ENCODE results near the gene ATG16L2. TPM values are rescaled to one million over a fixed set of nuclear protein-coding genes. Genes with fewer than 3 reads are reported as not detected.
"Not testable (repeated sequence)": the region's sequence is repeated elsewhere in the genome, so short reads cannot be mapped to it uniquely, and the experiment has no call there.

Gene ATG16L2
- total RNA-seq, 1 experiment from 2014 or later: 16.2 TPM

GRCh38 chr11:72807021-72807693, 7.1 kb upstream of the ATG16L2 start:
- no peaks in the 10 kb centered on the region for H3K9me2 ChIP-seq (replicated peaks; ENCODE audit: low read length)
- H3K79me2 ChIP-seq (ENCODE audit: low read length): peaks cover 14% of the 10 kb centered on the region
- H3K4me1 ChIP-seq (ENCODE audit: insufficient read depth, low read length): peaks cover 7% of the 10 kb centered on the region
- CTCF ChIA-PET: no interaction called here
- 0 out of 2 replicates have a peak, but pooled peaks cover 3% of the 10 kb centered on the region for H4K20me1 ChIP-seq (ENCODE audit: low read length)
- intact Hi-C loops (cut with micrococcal nuclease): no loop called here
- TF ChIP-seq EZH2phosphoT487 (IDR thresholded peaks at IDR 0.05; ENCODE audit: borderline replicate concordance, low read length) (no peak), EZH2 (IDR thresholded peaks at IDR 0.05; ENCODE audit: low read length, unreplicated experiment) (no peak), CTCF (conservative IDR thresholded peaks at IDR 0.05; ENCODE audit: low read depth, low read length) (no peak)
- H3K27ac ChIP-seq (ENCODE audit: low read length): peak overlapping the region; percentile 16; the same call in 1 of the 2 replicates
- no peaks in the 10 kb centered on the region for H3K9me3 ChIP-seq (ENCODE audit: low read length)
- H3K36me3 ChIP-seq (ENCODE audit: low read depth, low read length): peaks cover 7% of the 10 kb centered on the region; the same call in 1 of the 2 replicates
- DNase-seq: peak; percentile 28
- H3K4me3 ChIP-seq (ENCODE audit: low read length): no peak overlapping the region
- no peak overlapping the region for H3K9ac ChIP-seq (ENCODE audit: low read length)
- POLR2A ChIA-PET (ENCODE audit: unreplicated experiment): no interaction called here
- H3K27me3 ChIP-seq (ENCODE audit: low read length): no peaks in the 10 kb centered on the region
- BruUV-seq (replicated peaks): no TSS peak
- no peak overlapping the region for H2AFZ ChIP-seq (ENCODE audit: low read length)
- no peak; the same call in 1 of the 2 replicates for ATAC-seq
- H3F3A ChIP-seq (ENCODE audit: low read length, unreplicated experiment): no peaks in the 10 kb centered on the region
- H3K4me2 ChIP-seq (ENCODE audit: low read length): no peak overlapping the region

- H3K9me2 ChIP-seq (replicated peaks; ENCODE audit: low read length): no peaks in the 10 kb centered on the region
- peaks cover 7% of the 10 kb centered on the region; the same call in 1 of the 2 replicates for H3K36me3 ChIP-seq (ENCODE audit: low read depth, low read length)
- H3K27ac ChIP-seq (ENCODE audit: low read length): no peak overlapping the region
- no peak for ATAC-seq
- TF ChIP-seq EZH2 (IDR thresholded peaks at IDR 0.05; ENCODE audit: low read length, unreplicated experiment) (no peak), CTCF (conservative IDR thresholded peaks at IDR 0.05; ENCODE audit: low read depth, low read length) (no peak), EZH2phosphoT487 (IDR thresholded peaks at IDR 0.05; ENCODE audit: borderline replicate concordance, low read length) (no peak)
- H4K20me1 ChIP-seq (ENCODE audit: low read length): 0 out of 2 replicates have a peak, but pooled peaks cover 7% of the 10 kb centered on the region
- H3K79me2 ChIP-seq (ENCODE audit: low read length): peaks cover 20% of the 10 kb centered on the region
- peaks cover 12% of the 10 kb centered on the region for H3K4me1 ChIP-seq (ENCODE audit: insufficient read depth, low read length)
- no peak for DNase-seq
- H3K27me3 ChIP-seq (ENCODE audit: low read length): no peaks in the 10 kb centered on the region
- no peaks in the 10 kb centered on the region for H3K9me3 ChIP-seq (ENCODE audit: low read length)
- H3K4me2 ChIP-seq (ENCODE audit: low read length): no peak overlapping the region
- no peaks in the 10 kb centered on the region for H3F3A ChIP-seq (ENCODE audit: low read length, unreplicated experiment)
- H2AFZ ChIP-seq (ENCODE audit: low read length): no peak overlapping the region
- ChIA-PET CTCF (no interaction called here), POLR2A (ENCODE audit: unreplicated experiment) (no interaction called here)
- no TSS peak for BruUV-seq (replicated peaks)
- no peak overlapping the region for H3K9ac ChIP-seq (ENCODE audit: low read length)
- H3K4me3 ChIP-seq (ENCODE audit: low read length): no peak overlapping the region
- intact Hi-C loops (cut with micrococcal nuclease): no loop called here
These were observed 6.4 kb upstream of the ATG16L2 start for GRCh38 chr11:72807792-72808191.

GRCh38 chr11:72808331-72808798, 5.8 kb upstream of the ATG16L2 start:
- ChIA-PET POLR2A (ENCODE audit: unreplicated experiment) (no interaction called here), CTCF (no interaction called here)
- H3F3A ChIP-seq (ENCODE audit: low read length, unreplicated experiment): no peaks in the 10 kb centered on the region
- peaks cover 26% of the 10 kb centered on the region for H3K79me2 ChIP-seq (ENCODE audit: low read length)
- intact Hi-C loops (cut with micrococcal nuclease): no loop called here
- H3K9ac ChIP-seq (ENCODE audit: low read length): no peak overlapping the region
- no TSS peak for BruUV-seq (replicated peaks)
- TF ChIP-seq EZH2phosphoT487 (IDR thresholded peaks at IDR 0.05; ENCODE audit: borderline replicate concordance, low read length) (no peak), EZH2 (IDR thresholded peaks at IDR 0.05; ENCODE audit: low read length, unreplicated experiment) (no peak), CTCF (conservative IDR thresholded peaks at IDR 0.05; ENCODE audit: low read depth, low read length) (no peak)
- DNase-seq: no peak
- no peak for ATAC-seq
- H3K4me3 ChIP-seq (ENCODE audit: low read length): no peak overlapping the region
- peaks cover 7% of the 10 kb centered on the region; the same call in 1 of the 2 replicates for H3K36me3 ChIP-seq (ENCODE audit: low read depth, low read length)
- H4K20me1 ChIP-seq (ENCODE audit: low read length): 0 out of 2 replicates have a peak, but pooled peaks cover 7% of the 10 kb centered on the region
- H3K9me2 ChIP-seq (replicated peaks; ENCODE audit: low read length): no peaks in the 10 kb centered on the region
- no peaks in the 10 kb centered on the region for H3K9me3 ChIP-seq (ENCODE audit: low read length)
- H3K4me1 ChIP-seq (ENCODE audit: insufficient read depth, low read length): peaks cover 16% of the 10 kb centered on the region
- H3K27ac ChIP-seq (ENCODE audit: low read length): no peak overlapping the region
- H3K4me2 ChIP-seq (ENCODE audit: low read length): no peak overlapping the region
- no peak overlapping the region for H2AFZ ChIP-seq (ENCODE audit: low read length)
- no peaks in the 10 kb centered on the region for H3K27me3 ChIP-seq (ENCODE audit: low read length)

GRCh38 chr11:72811686-72812085, 2.5 kb upstream of the ATG16L2 start:
- H3K27me3 ChIP-seq (ENCODE audit: low read length); ATAC-seq; POLR2A ChIA-PET (ENCODE audit: unreplicated experiment); DNase-seq; H3K27ac ChIP-seq (ENCODE audit: low read length); H3K9me2 ChIP-seq (replicated peaks; ENCODE audit: low read length); H3F3A ChIP-seq (ENCODE audit: low read length, unreplicated experiment); H3K9ac ChIP-seq (ENCODE audit: low read length); H3K9me3 ChIP-seq (ENCODE audit: low read length); H2AFZ ChIP-seq (ENCODE audit: low read length); H4K20me1 ChIP-seq (ENCODE audit: low read length); CTCF ChIA-PET; H3K36me3 ChIP-seq (ENCODE audit: low read depth, low read length); BruUV-seq (replicated peaks): not testable (repeated sequence)
- peaks cover 31% of the 10 kb centered on the region for H3K79me2 ChIP-seq (ENCODE audit: low read length)
- peak overlapping the region; percentile 96 for H3K4me2 ChIP-seq (ENCODE audit: low read length)
- H3K4me3 ChIP-seq (ENCODE audit: low read length): peak overlapping the region; percentile 79
- intact Hi-C loops (cut with micrococcal nuclease): loop anchor here (5.0 kb wide), 1 partner anchor 84 kb away; no protein-coding TSS in a partner anchor
- H3K4me1 ChIP-seq (ENCODE audit: insufficient read depth, low read length): peaks cover 32% of the 10 kb centered on the region
